Measurements from ENCODE around the gene SLC35D1. TPM values are rescaled to one million over a fixed set of nuclear protein-coding genes. Genes with fewer than 3 reads are reported as not detected.

The SLC35D1 gene
- polyA plus RNA-seq (12.2 to 13.5 TPM (median 12.6 TPM) in 3 replicates), polyA minus RNA-seq (6.5 to 25.0 TPM (median 20.5 TPM) in 3 replicates)
- 2.4 TPM for polyA plus RNA-seq (2011; ENCODE audit: low read depth)
- 4.9 and 9.5 TPM in 2 replicates for polyA plus RNA-seq (2011; cell fraction: cytosol; rRNA removed)
- polyA plus RNA-seq (2011; cell fraction: nucleus; rRNA removed), result 19.2 and 23.5 TPM in 2 replicates
- 6.2 and 8.6 TPM in 2 replicates for polyA plus RNA-seq (2012; ENCODE audit: low replicate concordance)
- 8.1 TPM for polyA minus RNA-seq (2011; cell fraction: cytosol; rRNA and poly(A)+ RNA removed)
- polyA minus RNA-seq (2011; cell fraction: nucleus; rRNA and poly(A)+ RNA removed), result 25.4 and 45.5 TPM in 2 replicates

DNA sequence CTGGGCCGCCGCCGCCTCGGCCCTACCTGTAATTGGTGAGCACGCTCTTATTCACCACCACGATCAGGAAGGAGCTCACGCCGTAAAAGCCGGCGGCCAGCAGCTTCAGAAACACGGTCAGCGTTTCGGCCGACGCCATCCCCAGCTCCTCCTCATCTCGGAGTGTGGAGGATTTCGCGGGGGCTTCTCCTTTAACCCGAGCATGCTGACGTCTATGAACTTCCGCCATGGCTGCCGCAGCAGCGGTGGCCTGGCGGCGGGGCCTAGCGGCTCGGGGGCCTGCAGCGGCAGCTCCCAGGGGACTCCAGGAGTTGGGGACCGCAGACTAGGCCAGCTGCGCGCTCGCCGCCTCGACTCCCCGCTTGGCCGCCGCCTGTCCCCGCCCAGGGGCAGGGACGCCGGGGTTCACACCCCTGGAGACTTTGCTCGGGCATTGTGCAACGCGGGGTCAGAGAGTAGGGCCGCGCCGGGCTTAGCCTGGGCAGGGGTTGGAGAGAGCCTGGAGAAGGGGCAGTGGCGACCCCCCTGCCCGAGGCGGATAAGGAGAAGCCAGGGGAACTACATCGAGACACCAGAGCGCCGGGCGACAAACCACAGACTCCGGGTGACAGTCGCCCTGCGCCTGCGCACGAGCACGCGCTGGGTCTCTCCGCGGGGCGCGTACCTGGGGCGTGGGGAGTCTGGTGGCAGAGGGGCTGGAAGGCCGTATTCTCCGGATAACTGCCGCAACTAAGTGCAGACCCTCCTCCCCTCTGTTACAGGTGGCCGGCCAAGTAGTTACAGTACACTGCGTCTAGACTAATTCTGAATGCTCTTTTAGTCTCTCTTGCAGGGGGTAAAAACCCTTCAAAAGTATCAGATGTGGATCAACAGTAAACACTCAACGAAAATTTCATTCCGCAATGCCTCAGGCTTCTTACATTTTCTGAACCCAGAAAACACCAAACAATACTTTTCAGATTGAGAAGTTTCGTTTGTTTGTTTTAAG lies at the start of gene SLC35D1:
TSS of gene SLC35D1 (minus strand) at position 364 of the 988 bp plus-strand sequence. CDS start at position 229, 135 bp downstream.
- H3K27me3 ChIP-seq (ENCODE audit: control insufficient read depth, extremely low read depth, insufficient read depth, low read length), result no peaks in the 10 kb centered on the region
- dilution Hi-C loops (cut with MboI; ENCODE audit: extremely low pct_ligation_motif_present, low sequenced_read_pairs), result no loop called here
- H2AFZ ChIP-seq (ENCODE audit: control insufficient read depth, low read length), result peak within 1 kb of the TSS; percentile 89
- H3K9me1 ChIP-seq (ENCODE audit: control insufficient read depth, extremely low read depth, insufficient read depth, low read length), result no peaks in the 10 kb centered on the region
- TF ChIP-seq CTCF (optimal IDR thresholded peaks at IDR 0.05 in 1 of 3, IDR thresholded peaks at IDR 0.05 in 1 of 3, conservative IDR thresholded peaks at IDR 0.05 in 1 of 3; ENCODE audit: extremely low read depth in 1 of 3, insufficient read depth in 2 of 3, low read length in 3 of 3) (no peak), EZH2 (IDR thresholded peaks at IDR 0.05; ENCODE audit: low read length) (no peak)
- H3K9me3 ChIP-seq (ENCODE audit: control insufficient read depth, low read depth, low read length), result no peaks in the 10 kb centered on the region
- peaks cover 17% of the 10 kb centered on the region for H3K4me1 ChIP-seq (ENCODE audit: control insufficient read depth, extremely low read depth, insufficient read depth, low read length)
- peak; percentile 2 for DNase-seq (ENCODE audit: low read depth, low spot score)
- H3K79me2 ChIP-seq (ENCODE audit: control insufficient read depth, insufficient read depth, low read length), result peaks cover 12% of the 10 kb centered on the region
- no peak for FAIRE-seq
- peak within 1 kb of the TSS; percentile 89 for H3K4me2 ChIP-seq (ENCODE audit: control insufficient read depth, extremely low read depth, insufficient read depth, low read depth, low read length)
- H3K36me3 ChIP-seq (ENCODE audit: control insufficient read depth in 2 of 2, extremely low read depth in 1 of 2, insufficient read depth in 2 of 2, low read length in 2 of 2), result peaks cover 0 to 3% of the 10 kb centered on the region in 2 experiments
- H3K27ac ChIP-seq (ENCODE audit: control insufficient read depth, insufficient read depth, low read length), result peak within 1 kb of the TSS; percentile 69
- H3K4me3 ChIP-seq (ENCODE audit: control insufficient read depth in 2 of 3, extremely low read depth in 1 of 3, insufficient read depth in 2 of 3, low read depth in 1 of 3, low read length in 3 of 3), result peak within 1 kb of the TSS; percentile 52 to 96 (median 67)
- no peaks in the 10 kb centered on the region for H4K20me1 ChIP-seq (ENCODE audit: control insufficient read depth, extremely low read depth, insufficient read depth, low read length)
- H3K9ac ChIP-seq (ENCODE audit: control insufficient read depth, extremely low read depth, insufficient read depth, low read length), result peak within 1 kb of the TSS; percentile 94

DNA sequence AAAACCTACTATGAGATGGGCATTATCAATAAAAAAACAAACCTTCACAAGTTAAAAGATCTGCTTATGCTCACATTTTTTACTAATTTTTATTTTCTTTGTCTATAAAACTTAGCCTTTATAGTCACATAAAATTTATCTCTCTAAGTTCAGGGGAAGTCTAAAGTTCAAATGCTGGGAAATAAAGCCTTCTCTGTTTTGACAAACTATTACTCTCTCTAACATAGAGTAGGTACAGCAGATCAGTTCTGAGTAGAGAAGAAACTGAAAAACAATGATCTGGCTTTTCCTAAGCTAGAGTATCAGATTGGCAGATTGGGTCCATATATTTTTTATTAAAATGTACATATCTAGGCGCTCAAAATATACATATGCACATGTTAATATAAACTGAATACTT lies 49.6 kb upstream of the SLC35D1 start:
- H3K36me3 ChIP-seq (ENCODE audit: control insufficient read depth in 2 of 2, extremely low read depth in 1 of 2, insufficient read depth in 2 of 2, low read length in 2 of 2), result no peaks in the 10 kb centered on the region
- no peaks in the 10 kb centered on the region for H3K9me3 ChIP-seq (ENCODE audit: control insufficient read depth, low read depth, low read length)
- FAIRE-seq (no peak), DNase-seq (ENCODE audit: low read depth, low spot score) (no peak)
- no peaks in the 10 kb centered on the region for H3K9me1 ChIP-seq (ENCODE audit: control insufficient read depth, extremely low read depth, insufficient read depth, low read length)
- H3K4me1 ChIP-seq (ENCODE audit: control insufficient read depth, extremely low read depth, insufficient read depth, low read length), result no peaks in the 10 kb centered on the region
- H3K27ac ChIP-seq (ENCODE audit: control insufficient read depth, insufficient read depth, low read length), result no peak overlapping the region
- no peaks in the 10 kb centered on the region for H3K27me3 ChIP-seq (ENCODE audit: control insufficient read depth, extremely low read depth, insufficient read depth, low read length)
- no peak overlapping the region for H3K4me2 ChIP-seq (ENCODE audit: control insufficient read depth, extremely low read depth, insufficient read depth, low read depth, low read length)
- no peaks in the 10 kb centered on the region for H3K79me2 ChIP-seq (ENCODE audit: control insufficient read depth, insufficient read depth, low read length)
- TF ChIP-seq CTCF (optimal IDR thresholded peaks at IDR 0.05 in 1 of 3, IDR thresholded peaks at IDR 0.05 in 1 of 3, conservative IDR thresholded peaks at IDR 0.05 in 1 of 3; ENCODE audit: extremely low read depth in 1 of 3, insufficient read depth in 2 of 3, low read length in 3 of 3) (no peak), EZH2 (IDR thresholded peaks at IDR 0.05; ENCODE audit: low read length) (no peak)
- H2AFZ ChIP-seq (ENCODE audit: control insufficient read depth, low read length), result no peak overlapping the region
- no peaks in the 10 kb centered on the region for H4K20me1 ChIP-seq (ENCODE audit: control insufficient read depth, extremely low read depth, insufficient read depth, low read length)
- no peak overlapping the region for H3K4me3 ChIP-seq (ENCODE audit: control insufficient read depth in 2 of 3, extremely low read depth in 1 of 3, insufficient read depth in 2 of 3, low read depth in 1 of 3, low read length in 3 of 3)
- H3K9ac ChIP-seq (ENCODE audit: control insufficient read depth, extremely low read depth, insufficient read depth, low read length), result no peak overlapping the region
- dilution Hi-C loops (cut with MboI; ENCODE audit: extremely low pct_ligation_motif_present, low sequenced_read_pairs), result no loop called here

Measured in keratinocyte (primary cell).